HEK293 (cell line): ENCODE results near the gene TMEM63B.

Source experiments
- CTCF ChIA-PET: fragments of 350-600 bp; formaldehyde crosslinking; extraction: SDS; loops from one replicate; lab custom pipeline; 2021; ENCODE audit warnings: antibody characterized with exemption; lab: Yijun Ruan, JAX
- POLR2A ChIA-PET: fragments of 300-600 bp; formaldehyde crosslinking; extraction: SDS; loops from one replicate; lab custom pipeline; 2020; ENCODE audit warnings: antibody characterized with exemption, inconsistent platforms; lab: Yijun Ruan, JAX
- H3K27ac ChIP-seq: fragments of 200-500 bp; sonication (Bioruptor generic); 2 replicates; pipeline ENCODE4 v1.5.1; 2014; ENCODE audit warnings: low read depth, low read length, control low read depth, inconsistent platforms; ENCODE audit errors: extremely low read depth
- H3K36me3 ChIP-seq, 2 experiments: fragments of 200-500 bp in 1 of 2; sonication (Bioruptor generic) in 1 of 2; 1 replicate in 1 of 2; 2 replicates in 1 of 2; pipeline ENCODE4 v1.5.1; 2014 to 2017; ENCODE audit warnings: inconsistent platforms in 2 of 2, low read length in 2 of 2; ENCODE audit not compliant: control insufficient read depth in 2 of 2, insufficient read depth in 1 of 2
- H3K4me1 ChIP-seq: fragments of 200-500 bp; sonication (Bioruptor generic); 2 replicates; pipeline ENCODE4 v1.5.1; 2014; ENCODE audit warnings: mild to moderate bottlenecking, low read length, inconsistent platforms; ENCODE audit not compliant: control insufficient read depth, insufficient read depth
- H3K4me3 ChIP-seq: 2 replicates; pipeline ENCODE4 v1.5.1; 2011; ENCODE audit warnings: low read depth, mild to moderate bottlenecking, control low read depth, low read length, moderate library complexity
- H3K9me3 ChIP-seq: fragments of 200-500 bp; sonication (Bioruptor generic); 2 replicates; pipeline ENCODE4 v1.5.1; 2014; ENCODE audit warnings: low read depth, low read length, inconsistent platforms; ENCODE audit not compliant: control insufficient read depth, insufficient read depth
- CTCF ChIP-seq: fragments of 450-650 bp; formaldehyde crosslinking; IDR thresholded peaks from 2 replicates; pipeline ENCODE4 v1.5.1; 2016; ENCODE audit warnings: missing biosample characterization, missing genetic modification characterization
- FEZF1 ChIP-seq: fragments of 450-650 bp; formaldehyde crosslinking; IDR thresholded peaks from 2 replicates; pipeline ENCODE4 v1.5.1; 2016; ENCODE audit warnings: missing biosample characterization, missing genetic modification characterization
- MYNN ChIP-seq: fragments of 450-650 bp; formaldehyde crosslinking; IDR thresholded peaks from 2 replicates; pipeline ENCODE4 v1.5.1; 2016; ENCODE audit warnings: missing biosample characterization, missing genetic modification characterization, borderline replicate concordance
- OSR2 ChIP-seq: fragments of 450-650 bp; formaldehyde crosslinking; IDR thresholded peaks from 2 replicates; pipeline ENCODE4 v1.5.1; 2016; ENCODE audit warnings: missing biosample characterization, missing genetic modification characterization
- SCRT2 ChIP-seq: fragments of 450-650 bp; formaldehyde crosslinking; IDR thresholded peaks from 2 replicates; pipeline ENCODE4 v1.5.1; 2016; ENCODE audit warnings: missing biosample characterization, missing genetic modification characterization
- TSHZ1 ChIP-seq: fragments of 450-650 bp; formaldehyde crosslinking; IDR thresholded peaks from 2 replicates; pipeline ENCODE4 v1.5.1; 2016; ENCODE audit warnings: missing biosample characterization, missing genetic modification characterization, borderline replicate concordance
- ZBTB20 ChIP-seq: fragments of 450-650 bp; formaldehyde crosslinking; IDR thresholded peaks from 2 replicates; pipeline ENCODE4 v1.5.1; 2016; ENCODE audit warnings: missing biosample characterization, missing genetic modification characterization
- ZNF19 ChIP-seq: fragments of 450-650 bp; formaldehyde crosslinking; IDR thresholded peaks from 2 replicates; pipeline ENCODE4; 2016; ENCODE audit warnings: missing biosample characterization, missing genetic modification characterization, low read depth
- ZNF248 ChIP-seq: fragments of 450-650 bp; formaldehyde crosslinking; IDR thresholded peaks from 2 replicates; pipeline ENCODE4 v1.5.1; 2017; ENCODE audit warnings: missing biosample characterization, missing genetic modification characterization
- ZNF280C ChIP-seq: fragments of 450-650 bp; formaldehyde crosslinking; IDR thresholded peaks from 2 replicates; pipeline ENCODE4 v1.5.1; 2016; ENCODE audit warnings: missing biosample characterization, missing genetic modification characterization
- ZNF398 ChIP-seq: fragments of 450-650 bp; formaldehyde crosslinking; IDR thresholded peaks from 2 replicates; pipeline ENCODE4 v1.5.1; 2017; ENCODE audit warnings: missing biosample characterization, missing genetic modification characterization
- ZNF488 ChIP-seq: fragments of 450-650 bp; formaldehyde crosslinking; IDR thresholded peaks from 2 replicates; pipeline ENCODE4 v1.5.1; 2016; ENCODE audit warnings: missing biosample characterization, missing genetic modification characterization
- ZNF600 ChIP-seq: fragments of 450-650 bp; formaldehyde crosslinking; IDR thresholded peaks from 2 replicates; pipeline ENCODE4 v1.5.1; 2016; ENCODE audit warnings: missing biosample characterization, missing genetic modification characterization
- ZNF654 ChIP-seq: fragments of 450-650 bp; formaldehyde crosslinking; IDR thresholded peaks from 2 replicates; pipeline ENCODE4 v1.5.1; 2016; ENCODE audit warnings: low read depth, missing biosample characterization, missing genetic modification characterization

TMEM63B gene

GRCh38 chr6:44082872-44083321 is 44.5 kb upstream of the TMEM63B start:
- TF ChIP-seq ZNF398 (no peak), ZNF654 (no peak), ZNF280C (no peak), SCRT2 (tag by site-specific recombination) (no peak), ZNF488 (no peak), CTCF (tag by site-specific recombination) (no peak), ZNF248 (tag by site-specific recombination) (no peak), ZNF19 (tag by site-specific recombination) (no peak)
- TF ChIP-seq, all 188 proteins: peak for 0
- Histone ChIP-seq H3K27ac (no peak overlapping the region), H3K36me3 (no peaks in the 10 kb centered on the region), H3K9me3 (no peaks in the 10 kb centered on the region), H3K4me3 (no peak overlapping the region), H3K4me1 (no peaks in the 10 kb centered on the region)
- ChIA-PET POLR2A (interaction anchor here (1.3 kb wide), 1 partner anchor 313 kb away, joined by 4 read pairs; the partner anchor contains the start of gene VEGFA), CTCF (interaction anchor here (0.5 to 5.6 kb wide), 10 partner anchors 15 to 474 kb away, joined by 3 to 63 read pairs (median 3); partner anchors contain the start of genes AARS2 and VEGFA)

GRCh38 chr6:44084231-44085014 is 42.9 kb upstream of the TMEM63B start:
- CTCF ChIA-PET: interaction anchor here (0.5 to 5.5 kb wide), 9 partner anchors 10 to 1810 kb away, joined by 3 to 43 read pairs (median 3); partner anchors contain the start of gene VEGFA
- no peak overlapping the region for H3K4me3 ChIP-seq
- TF ChIP-seq ZNF600 (tag by site-specific recombination) (peak; percentile 27; the same call in 1 of the 2 replicates), FEZF1 (tag by site-specific recombination) (peak; percentile 79), ZBTB20 (peak; percentile 53; the same call in 1 of the 2 replicates), OSR2 (tag by site-specific recombination) (no peak)
- TF ChIP-seq, all 188 proteins: peak for 3
- Histone ChIP-seq H3K4me1 (no peaks in the 10 kb centered on the region), H3K36me3 (peaks cover 0 to 7% of the 10 kb centered on the region in 2 experiments; a peak in 1 of 3 replicates), H3K9me3 (no peaks in the 10 kb centered on the region), H3K27ac (no peak overlapping the region)
- POLR2A ChIA-PET: interaction anchor here (0.6 to 1.4 kb wide), 2 partner anchors 15 to 162 kb away, joined by 4 to 6 read pairs; partner anchors contain the start of gene HSP90AB1

GRCh38 chr6:44085219-44085618 is 42.1 kb upstream of the TMEM63B start:
- no peaks in the 10 kb centered on the region for H3K4me1 ChIP-seq

More at GRCh38 chr6:44085219-44085618, 42.1 kb upstream of the TMEM63B start:
- CTCF ChIA-PET: interaction anchor here (0.5 to 5.5 kb wide), 6 partner anchors 10 to 316 kb away, joined by 3 to 43 read pairs (median 6); partner anchors contain the start of gene VEGFA
- TF ChIP-seq TSHZ1 (tag by site-specific recombination) (peak; percentile 34; the same call in 1 of the 2 replicates), MYNN (tag by site-specific recombination) (no peak)
- TF ChIP-seq, all 188 proteins: peak for 1
- Histone ChIP-seq H3K27ac (no peak overlapping the region), H3K4me3 (no peak overlapping the region), H3K9me3 (no peaks in the 10 kb centered on the region), H3K36me3 (peaks cover 0 to 11% of the 10 kb centered on the region in 2 experiments; a peak in 1 of 3 replicates)
- POLR2A ChIA-PET: interaction anchor here (0.5 to 1.4 kb wide), 3 partner anchors 15 to 503 kb away, joined by 3 to 6 read pairs (median 4); partner anchors contain the start of gene HSP90AB1
